Measurements from ENCODE around the gene NELL2. TPM values are rescaled to one million over a fixed set of nuclear protein-coding genes. Genes with fewer than 3 reads are reported as not detected.

NELL2 gene
- polyA plus RNA-seq, 3 donors = 0.09 to 0.98 (median 0.39) TPM

- Mint-ChIP-seq H3K36me3 (no peaks in the 10 kb centered on the region), H3K4me1 (no peaks in the 10 kb centered on the region), H3K9me3 (peaks cover 0 to 5% (median 0%) of the 10 kb centered on the region in 7 donors), H3K4me3 (no peak overlapping the region), H3K27ac (no peak overlapping the region), H3K27me3 (ENCODE audit: low read depth in 3 of 3) (peaks cover 0 to 2% (median 0%) of the 10 kb centered on the region in 3 donors)
- Histone ChIP-seq H3K4me3 (replicated peaks in 1 of 3; ENCODE audit: low read depth in 2 of 3, low read length in 3 of 3) (no peak overlapping the region), H3K27me3 (ENCODE audit: control insufficient read depth in 2 of 2, insufficient read depth in 2 of 2, low read length in 2 of 2) (no peaks in the 10 kb centered on the region), H4K20me1 (ENCODE audit: insufficient read depth, low read length) (no peaks in the 10 kb centered on the region), H3K9me3 (replicated peaks in 1 of 2; ENCODE audit: control insufficient read depth in 1 of 2, insufficient read depth in 1 of 2, low read length in 2 of 2) (no peaks in the 10 kb centered on the region), H3K36me3 (replicated peaks in 1 of 2; ENCODE audit: control insufficient read depth in 1 of 2, insufficient read depth in 2 of 2, low read length in 2 of 2) (no peaks in the 10 kb centered on the region), H2AFZ (ENCODE audit: insufficient read depth, low read depth, low read length, poor library complexity, severe bottlenecking) (no peak overlapping the region), H3K27ac (ENCODE audit: low read depth in 1 of 2, low read length in 2 of 2) (no peak overlapping the region), H3K4me1 (ENCODE audit: control insufficient read depth in 1 of 2, insufficient read depth in 2 of 2, low read length in 2 of 2) (no peaks in the 10 kb centered on the region), H3K4me2 (replicated peaks; ENCODE audit: extremely low read depth, low read length, poor library complexity, severe bottlenecking) (no peak overlapping the region), H3K79me2 (ENCODE audit: insufficient read depth, low read length) (no peaks in the 10 kb centered on the region), H3K9ac (ENCODE audit: insufficient read depth, low read length, poor library complexity, severe bottlenecking) (no peak overlapping the region)
- intact Hi-C loops (cut with micrococcal nuclease) = no loop called here
- no peak for DNase-seq
- TF ChIP-seq CTCF (IDR thresholded peaks at IDR 0.05) = no peak
- no CpG with 5 or more reads among the region's 2 CpGs for WGBS (ENCODE audit: insufficient coverage)
These were observed 226.4 kb downstream of the NELL2 start for GRCh38 chr12:44649693-44650092.

GRCh38 chr12:44647917-44648690 lies 228.0 kb downstream of the NELL2 start:
- H3K4me3 Mint-ChIP-seq = no peak overlapping the region
- WGBS (ENCODE audit: insufficient coverage) = 67% methylated on average over 1 of the region's 5 CpGs
- Histone ChIP-seq H3K27ac (ENCODE audit: low read depth in 1 of 2, low read length in 2 of 2) (no peak overlapping the region), H2AFZ (ENCODE audit: insufficient read depth, low read depth, low read length, poor library complexity, severe bottlenecking) (no peak overlapping the region), H3K36me3 (replicated peaks in 1 of 2; ENCODE audit: control insufficient read depth in 1 of 2, insufficient read depth in 2 of 2, low read length in 2 of 2) (no peaks in the 10 kb centered on the region), H3K9me3 (replicated peaks in 1 of 2; ENCODE audit: control insufficient read depth in 1 of 2, insufficient read depth in 1 of 2, low read length in 2 of 2) (no peaks in the 10 kb centered on the region), H3K4me1 (ENCODE audit: control insufficient read depth in 1 of 2, insufficient read depth in 2 of 2, low read length in 2 of 2) (no peaks in the 10 kb centered on the region), H3K79me2 (ENCODE audit: insufficient read depth, low read length) (no peaks in the 10 kb centered on the region), H3K9ac (ENCODE audit: insufficient read depth, low read length, poor library complexity, severe bottlenecking) (no peak overlapping the region), H3K4me3 (replicated peaks in 1 of 3; ENCODE audit: low read depth in 2 of 3, low read length in 3 of 3) (no peak overlapping the region), H3K27me3 (ENCODE audit: control insufficient read depth in 2 of 2, insufficient read depth in 2 of 2, low read length in 2 of 2) (no peaks in the 10 kb centered on the region), H3K4me2 (replicated peaks; ENCODE audit: extremely low read depth, low read length, poor library complexity, severe bottlenecking) (no peak overlapping the region), H4K20me1 (ENCODE audit: insufficient read depth, low read length) (no peaks in the 10 kb centered on the region)
- intact Hi-C loops (cut with micrococcal nuclease) = no loop called here
- no peaks in the 10 kb centered on the region for H3K36me3 Mint-ChIP-seq
- peaks cover 0 to 3% (median 0%) of the 10 kb centered on the region in 7 donors for H3K9me3 Mint-ChIP-seq
- no peak for DNase-seq
- no peak for TF ChIP-seq CTCF (IDR thresholded peaks at IDR 0.05)
- H3K4me1 Mint-ChIP-seq = no peaks in the 10 kb centered on the region
- no peak overlapping the region for H3K27ac Mint-ChIP-seq
- H3K27me3 Mint-ChIP-seq (ENCODE audit: low read depth in 3 of 3) = peaks cover 0 to 2% (median 0%) of the 10 kb centered on the region in 3 donors

All from CD14-positive monocyte (primary cell).